ENCODE data around the gene EHD1. TPM values are rescaled to one million over a fixed set of nuclear protein-coding genes. Genes with fewer than 3 reads are reported as not detected.

EHD1 gene
- total and polyA plus RNA-seq, 2 donors (not counting 1 experiment from before 2014, with no cell fraction given): 71.3 to 240 TPM

DNA sequence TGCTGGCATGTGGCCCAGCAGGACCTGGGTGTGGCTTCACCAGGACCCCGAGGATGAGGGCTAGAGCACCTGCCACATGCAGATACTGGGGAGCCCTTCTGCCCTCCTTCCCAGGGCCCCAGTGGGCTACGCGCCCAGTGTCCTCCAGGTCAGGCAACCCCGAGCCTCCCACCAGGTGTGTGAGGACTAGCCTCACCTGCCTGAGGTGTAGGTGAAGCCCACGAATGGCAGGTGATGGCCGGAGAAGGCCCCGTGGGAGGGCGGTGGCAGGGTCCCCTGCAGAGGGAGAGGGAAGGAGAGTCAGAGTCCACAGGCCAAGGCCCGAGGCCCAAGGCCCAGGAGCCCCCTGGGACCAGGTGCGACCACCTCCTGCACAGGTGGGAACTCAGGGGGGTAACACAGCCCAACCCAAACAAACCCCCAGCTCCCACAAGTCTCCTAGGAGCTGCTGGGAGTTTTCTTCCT is 40.5 kb downstream of the EHD1 start:
- Histone ChIP-seq H4K20me1 (ENCODE audit: control insufficient read depth, extremely low read depth, insufficient read depth, low read length) (no peaks in the 10 kb centered on the region), H2AFZ (ENCODE audit: low read length) (no peak overlapping the region), H3K9ac (ENCODE audit: insufficient read depth, low read length) (no peak overlapping the region), H3K9me3 (ENCODE audit: control insufficient read depth, insufficient read depth, low read depth, low read length) (no peaks in the 10 kb centered on the region), H3K27ac (ENCODE audit: insufficient read depth, low read length) (no peak overlapping the region), H3K4me1 (ENCODE audit: control insufficient read depth, extremely low read depth, insufficient read depth, low read length) (no peaks in the 10 kb centered on the region), H3K4me3 (replicated peaks in 1 of 4; ENCODE audit: control extremely low read depth in 1 of 4, insufficient read depth in 1 of 4, low read depth in 3 of 4, low read length in 4 of 4) (no peak overlapping the region), H3K79me2 (ENCODE audit: control insufficient read depth, insufficient read depth, low read length) (no peaks in the 10 kb centered on the region), H3K4me2 (ENCODE audit: extremely low read depth, insufficient read depth, low read length) (no peak overlapping the region), H3K36me3 (ENCODE audit: control insufficient read depth, insufficient read depth, low read length) (no peaks in the 10 kb centered on the region), H3K27me3 (ENCODE audit: control insufficient read depth, insufficient read depth, low read length) (no peaks in the 10 kb centered on the region)
- DNase-seq (ENCODE audit: low read depth in 2 of 2): no peak
- no peak for TF ChIP-seq EZH2 (IDR thresholded peaks at IDR 0.05; ENCODE audit: low read length, missing control alignments)
- TF ChIP-seq, protein P1, sequence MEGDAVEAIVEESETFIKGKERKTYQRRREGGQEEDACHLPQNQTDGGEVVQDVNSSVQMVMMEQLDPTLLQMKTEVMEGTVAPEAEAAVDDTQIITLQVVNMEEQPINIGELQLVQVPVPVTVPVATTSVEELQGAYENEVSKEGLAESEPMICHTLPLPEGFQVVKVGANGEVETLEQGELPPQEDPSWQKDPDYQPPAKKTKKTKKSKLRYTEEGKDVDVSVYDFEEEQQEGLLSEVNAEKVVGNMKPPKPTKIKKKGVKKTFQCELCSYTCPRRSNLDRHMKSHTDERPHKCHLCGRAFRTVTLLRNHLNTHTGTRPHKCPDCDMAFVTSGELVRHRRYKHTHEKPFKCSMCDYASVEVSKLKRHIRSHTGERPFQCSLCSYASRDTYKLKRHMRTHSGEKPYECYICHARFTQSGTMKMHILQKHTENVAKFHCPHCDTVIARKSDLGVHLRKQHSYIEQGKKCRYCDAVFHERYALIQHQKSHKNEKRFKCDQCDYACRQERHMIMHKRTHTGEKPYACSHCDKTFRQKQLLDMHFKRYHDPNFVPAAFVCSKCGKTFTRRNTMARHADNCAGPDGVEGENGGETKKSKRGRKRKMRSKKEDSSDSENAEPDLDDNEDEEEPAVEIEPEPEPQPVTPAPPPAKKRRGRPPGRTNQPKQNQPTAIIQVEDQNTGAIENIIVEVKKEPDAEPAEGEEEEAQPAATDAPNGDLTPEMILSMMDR (conservative IDR thresholded peaks at IDR 0.05 in 1 of 2, IDR thresholded peaks at IDR 0.05 in 1 of 2; ENCODE audit: low read depth in 1 of 2, low read length in 2 of 2): no peak

DNA sequence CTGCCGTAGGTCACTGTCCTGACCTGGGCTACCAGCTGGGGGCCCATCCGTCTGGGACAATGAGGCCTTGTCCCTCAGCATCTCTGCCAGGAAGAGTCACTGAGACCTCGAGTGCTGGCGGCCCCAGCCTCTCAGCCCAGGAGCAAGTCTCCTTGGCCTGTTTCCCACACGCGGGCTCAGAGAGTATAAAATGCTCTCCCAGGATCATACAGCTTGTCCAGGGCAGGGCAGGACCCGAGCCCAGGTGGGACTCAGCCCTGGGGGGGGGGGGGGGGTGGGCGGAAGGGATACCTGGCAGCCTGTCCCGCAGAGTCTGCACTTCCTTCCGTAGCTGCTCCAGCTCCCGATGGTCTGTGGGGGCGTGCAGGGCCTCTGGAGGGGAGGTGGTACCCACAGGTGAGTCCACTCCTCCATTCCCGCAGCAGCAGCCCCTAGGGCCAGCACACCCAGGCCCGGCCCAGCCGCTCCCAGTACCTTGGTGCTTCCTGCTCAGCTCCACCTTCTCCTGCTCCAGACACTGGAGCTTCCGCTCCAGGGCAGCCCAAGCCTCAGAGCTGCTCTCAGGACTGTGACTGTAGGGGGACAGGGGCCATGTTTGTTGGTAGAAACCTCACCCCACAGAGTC is 41.9 kb downstream of the EHD1 start:
- Histone ChIP-seq H4K20me1 (ENCODE audit: control insufficient read depth, extremely low read depth, insufficient read depth, low read length) (no peaks in the 10 kb centered on the region), H3K79me2 (ENCODE audit: control insufficient read depth, insufficient read depth, low read length) (no peaks in the 10 kb centered on the region), H3K27ac (ENCODE audit: insufficient read depth, low read length) (no peak overlapping the region), H3K4me1 (ENCODE audit: control insufficient read depth, extremely low read depth, insufficient read depth, low read length) (no peaks in the 10 kb centered on the region), H3K4me2 (ENCODE audit: extremely low read depth, insufficient read depth, low read length) (no peak overlapping the region), H3K27me3 (ENCODE audit: control insufficient read depth, insufficient read depth, low read length) (no peaks in the 10 kb centered on the region), H3K9ac (ENCODE audit: insufficient read depth, low read length) (no peak overlapping the region), H3K36me3 (ENCODE audit: control insufficient read depth, insufficient read depth, low read length) (no peaks in the 10 kb centered on the region), H2AFZ (ENCODE audit: low read length) (no peak overlapping the region), H3K9me3 (ENCODE audit: control insufficient read depth, insufficient read depth, low read depth, low read length) (no peaks in the 10 kb centered on the region), H3K4me3 (replicated peaks in 1 of 4; ENCODE audit: control extremely low read depth in 1 of 4, insufficient read depth in 1 of 4, low read depth in 3 of 4, low read length in 4 of 4) (no peak overlapping the region)
- TF ChIP-seq EZH2 (IDR thresholded peaks at IDR 0.05; ENCODE audit: low read length, missing control alignments): no peak
- TF ChIP-seq, protein P1 (conservative IDR thresholded peaks at IDR 0.05 in 1 of 2, IDR thresholded peaks at IDR 0.05 in 1 of 2; ENCODE audit: low read depth in 1 of 2, low read length in 2 of 2): no peak
- DNase-seq (ENCODE audit: low read depth in 2 of 2): no peak

DNA sequence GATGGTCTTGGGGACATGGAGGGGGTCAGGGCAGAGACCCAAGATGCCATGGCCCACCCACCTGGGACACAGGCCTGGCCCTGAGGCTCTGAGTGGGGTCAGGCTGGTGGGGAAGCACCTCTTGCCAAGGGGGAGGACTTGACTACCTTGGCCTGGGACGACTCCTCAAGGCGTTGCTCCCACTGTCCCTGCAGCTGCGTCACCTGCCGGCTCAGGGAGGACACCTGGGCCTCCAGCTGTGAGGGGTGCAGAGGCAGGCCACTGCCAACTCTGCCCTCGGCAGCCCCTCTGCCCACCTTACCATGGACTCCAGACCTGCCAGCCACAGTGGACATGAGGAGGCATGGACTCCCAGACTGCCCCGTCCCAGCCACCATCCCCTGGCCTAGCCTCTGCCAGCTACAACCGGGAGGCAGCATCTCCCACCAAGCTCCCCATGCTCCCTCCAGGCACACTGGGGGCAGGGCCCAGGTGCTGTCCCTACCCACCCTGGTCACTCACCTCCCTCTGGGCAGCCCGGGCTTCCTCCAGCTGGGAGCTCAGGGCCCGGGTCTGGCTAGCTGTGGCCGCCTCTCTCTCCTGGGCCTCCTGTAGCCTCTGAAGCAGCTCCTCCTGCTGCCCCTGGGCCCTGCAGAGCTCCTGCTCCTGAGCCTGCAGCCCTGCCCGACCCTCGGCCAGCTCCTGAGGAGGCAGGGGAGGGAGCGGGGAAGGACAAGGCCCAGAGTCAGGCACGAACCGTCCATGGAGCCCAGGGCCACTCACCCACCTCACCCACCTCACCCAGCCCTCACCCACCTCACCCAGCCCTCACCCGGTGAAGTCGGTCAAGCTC is 42.6 kb downstream of the EHD1 start:
- H4K20me1 ChIP-seq (ENCODE audit: control insufficient read depth, extremely low read depth, insufficient read depth, low read length): no peaks in the 10 kb centered on the region
- H3K27ac ChIP-seq (ENCODE audit: insufficient read depth, low read length): no peak overlapping the region
- H3K36me3 ChIP-seq (ENCODE audit: control insufficient read depth, insufficient read depth, low read length): no peaks in the 10 kb centered on the region
- no peak for DNase-seq (ENCODE audit: low read depth in 2 of 2)
- TF ChIP-seq, protein P1 (conservative IDR thresholded peaks at IDR 0.05 in 1 of 2, IDR thresholded peaks at IDR 0.05 in 1 of 2; ENCODE audit: low read depth in 1 of 2, low read length in 2 of 2): no peak
- no peak for TF ChIP-seq EZH2 (IDR thresholded peaks at IDR 0.05; ENCODE audit: low read length, missing control alignments)
- no peaks in the 10 kb centered on the region for H3K9me3 ChIP-seq (ENCODE audit: control insufficient read depth, insufficient read depth, low read depth, low read length)
- no peaks in the 10 kb centered on the region for H3K79me2 ChIP-seq (ENCODE audit: control insufficient read depth, insufficient read depth, low read length)
- no peak overlapping the region for H3K4me2 ChIP-seq (ENCODE audit: extremely low read depth, insufficient read depth, low read length)
- H3K4me3 ChIP-seq (replicated peaks in 1 of 4; ENCODE audit: control extremely low read depth in 1 of 4, insufficient read depth in 1 of 4, low read depth in 3 of 4, low read length in 4 of 4): no peak overlapping the region
- H3K9ac ChIP-seq (ENCODE audit: insufficient read depth, low read length): no peak overlapping the region
- H3K27me3 ChIP-seq (ENCODE audit: control insufficient read depth, insufficient read depth, low read length): no peaks in the 10 kb centered on the region
- no peaks in the 10 kb centered on the region for H3K4me1 ChIP-seq (ENCODE audit: control insufficient read depth, extremely low read depth, insufficient read depth, low read length)
- no peak overlapping the region for H2AFZ ChIP-seq (ENCODE audit: low read length)

Measured in fibroblast of lung (primary cell).